ENCODE data around the gene CYTH3.

Gene CYTH3

DNA sequence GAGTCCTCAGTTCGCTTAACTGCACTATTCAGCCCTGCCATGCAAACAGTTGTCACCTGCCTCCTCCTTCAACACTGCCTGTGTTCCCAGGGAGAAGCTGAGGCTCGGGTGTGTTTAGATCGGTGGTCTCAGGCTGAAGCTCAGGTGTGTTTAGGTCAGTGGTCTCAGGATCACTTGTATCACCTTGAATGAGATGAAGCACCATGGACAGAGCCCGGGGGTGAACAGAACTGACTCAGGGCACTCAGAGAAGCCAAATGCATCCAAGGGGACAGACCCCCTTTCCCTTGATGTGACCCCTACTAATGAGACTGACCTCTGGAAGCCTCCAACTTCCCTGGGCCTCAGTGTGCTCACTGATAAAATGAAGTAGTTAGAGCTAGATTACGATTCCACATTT is 84.0 kb downstream of the CYTH3 start:
- DNase-seq, result no peak

DNA sequence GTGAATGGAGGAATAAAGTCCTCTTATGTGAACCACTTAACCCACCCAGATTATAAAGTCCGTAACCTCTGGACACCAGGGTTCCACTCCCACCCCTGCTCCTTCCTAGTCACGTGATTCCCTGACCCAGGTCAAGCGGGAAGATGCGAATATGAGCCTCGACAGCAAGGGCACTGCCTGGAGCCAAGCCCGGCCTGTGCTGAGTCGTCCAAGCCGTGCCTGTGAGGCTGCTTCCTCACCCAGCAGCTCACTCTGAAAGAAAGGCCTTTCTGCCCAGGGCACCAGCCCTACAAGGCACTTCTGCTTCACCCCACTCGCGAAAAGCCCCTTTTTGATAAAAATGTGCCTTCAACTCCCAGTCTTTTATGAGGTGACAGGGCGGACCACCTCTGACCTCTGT is 85.8 kb downstream of the CYTH3 start:
- DNase-seq, result no peak

DNA sequence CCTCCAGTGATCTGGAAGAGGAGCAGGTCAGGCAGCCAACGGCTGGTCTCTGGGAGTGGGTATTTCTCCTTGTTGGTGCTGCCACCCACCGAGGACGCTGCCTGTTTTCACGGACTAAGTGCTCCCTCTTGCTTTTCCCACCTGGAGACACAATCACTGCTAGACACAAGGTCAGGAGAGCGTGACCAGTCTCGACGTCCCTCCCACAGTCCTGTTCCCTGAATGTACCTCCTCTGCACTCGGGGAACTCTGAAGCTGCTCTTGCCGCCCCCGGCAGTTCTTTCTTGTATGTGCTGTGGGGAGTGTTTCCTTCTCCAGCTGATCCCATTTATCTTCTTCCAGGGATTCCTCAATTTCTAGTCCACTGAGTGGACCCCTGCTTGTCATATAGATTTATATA is 89.4 kb downstream of the CYTH3 start:
- DNase-seq, result no peak

DNA sequence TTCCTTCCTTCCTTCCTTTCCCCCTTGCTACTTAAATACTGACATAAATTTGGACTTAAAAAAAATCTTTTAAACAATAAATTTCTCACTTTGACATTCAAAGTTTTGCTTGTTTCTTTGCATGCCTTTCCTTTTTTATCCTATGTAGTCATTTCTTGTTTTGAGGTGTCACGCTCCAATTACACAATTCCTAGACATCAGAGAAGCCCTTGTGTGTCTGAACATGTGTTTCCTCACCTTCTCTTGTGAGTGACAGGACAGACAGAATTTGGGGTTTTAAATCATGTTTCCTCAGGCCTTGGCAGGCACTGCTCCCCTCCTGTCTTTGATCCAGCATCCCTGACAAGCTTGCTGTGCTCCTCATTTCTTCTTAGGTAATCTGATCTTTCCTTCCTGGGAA is 91.3 kb downstream of the CYTH3 start:
- DNase-seq, result no peak

DNA sequence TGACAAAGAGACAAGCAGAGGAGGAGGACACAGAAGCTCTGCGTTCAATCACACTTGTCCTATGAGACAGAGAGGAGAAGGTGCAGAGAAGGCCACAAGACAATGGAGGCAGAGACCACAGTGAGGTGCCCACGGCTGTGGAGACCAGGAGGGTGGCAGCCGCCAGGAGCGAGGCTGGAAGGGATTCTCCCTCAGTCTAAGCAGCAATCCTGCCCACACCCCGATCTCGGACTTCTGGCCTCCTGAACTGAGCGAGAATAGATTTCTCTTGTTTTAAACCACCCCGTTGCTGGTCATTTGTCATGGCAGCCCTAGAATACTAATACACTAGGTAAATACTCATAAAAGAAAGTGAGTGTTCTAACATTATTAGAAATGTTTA is 92.1 kb downstream of the CYTH3 start:
- DNase-seq, result no peak

DNA sequence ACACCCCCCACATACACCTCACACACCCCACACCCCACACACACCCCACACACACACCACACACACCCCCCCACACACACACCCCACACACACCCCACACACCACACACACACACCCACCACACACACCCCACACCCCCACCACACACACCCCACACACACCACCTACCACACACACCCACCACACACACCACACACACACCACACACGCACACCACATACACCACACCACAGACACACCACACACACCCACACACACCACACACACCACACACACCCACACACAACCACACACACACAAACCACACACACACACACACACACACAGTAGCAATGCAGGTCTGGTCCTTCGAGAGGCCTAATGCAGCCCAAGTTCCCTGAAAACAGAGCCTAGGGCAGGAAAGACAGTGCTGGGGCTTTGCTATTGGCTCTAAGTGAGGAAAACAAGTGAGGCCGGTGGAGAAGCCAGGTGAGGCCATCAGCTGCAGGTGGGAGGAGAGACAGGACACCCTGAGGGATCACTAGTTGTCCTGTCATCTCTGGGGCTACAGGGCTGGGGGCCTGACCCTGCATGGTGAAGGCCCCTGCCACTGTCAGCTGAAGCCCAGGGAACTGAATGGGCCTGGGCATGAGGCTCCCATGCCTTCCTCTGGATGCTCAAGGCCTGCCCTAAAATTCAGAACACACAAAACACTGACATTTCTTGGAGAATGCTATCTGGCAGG is 92.6 kb downstream of the CYTH3 start:
- DNase-seq, result no peak

DNA sequence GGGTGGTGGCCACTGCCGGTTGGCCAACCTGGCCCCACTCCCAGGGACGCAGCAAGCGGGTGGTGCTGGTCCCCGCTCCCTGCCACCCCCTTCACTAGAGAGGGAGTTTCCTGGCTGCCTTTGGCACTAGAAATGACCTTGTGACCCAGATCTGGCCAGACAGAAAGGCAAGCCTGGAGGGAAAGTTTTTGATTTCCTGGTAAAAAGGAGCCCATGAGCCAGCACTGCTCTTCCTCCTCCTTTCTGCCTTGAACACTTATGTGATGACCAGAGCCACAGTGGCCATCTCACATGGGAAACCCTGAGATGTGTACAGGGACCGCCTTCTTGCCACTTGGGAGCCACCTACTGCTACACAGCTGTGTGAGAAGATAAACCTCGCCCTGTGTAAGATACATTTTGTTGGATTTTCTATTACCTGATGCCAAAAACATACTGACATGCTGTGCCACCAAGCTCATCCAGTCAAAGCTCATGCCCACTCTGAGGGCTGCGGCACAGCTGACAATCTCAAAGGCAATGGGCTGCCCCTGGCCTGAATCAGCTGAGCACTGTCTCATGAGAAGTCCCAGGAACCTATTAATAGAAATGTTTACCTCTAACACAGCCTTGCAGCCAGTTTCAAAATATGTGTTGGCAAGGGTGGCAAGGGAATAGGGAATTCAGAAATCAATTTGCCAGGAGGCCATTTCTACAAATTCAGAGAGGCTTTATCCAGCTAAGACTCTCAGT is 94.0 kb downstream of the CYTH3 start:
- no peak for DNase-seq

DNA sequence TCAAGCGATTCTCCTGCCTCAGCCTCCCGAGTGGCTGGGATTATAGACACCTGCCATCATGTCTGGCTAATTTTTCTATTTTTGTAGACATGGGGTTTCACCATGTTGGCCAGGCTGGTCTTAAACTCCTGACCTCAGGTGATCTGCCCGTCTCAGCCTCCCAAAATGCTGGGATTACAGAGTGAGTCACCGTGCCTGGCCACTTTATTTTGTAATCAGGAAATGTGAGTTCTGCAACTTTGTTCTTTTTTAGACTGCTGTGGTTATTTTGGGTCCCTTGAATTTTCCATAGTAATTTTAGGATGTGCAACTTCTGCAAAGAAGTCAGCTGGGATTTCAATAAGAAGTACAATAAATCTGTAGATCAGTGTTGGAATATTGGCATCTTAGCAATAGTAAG is 96.8 kb downstream of the CYTH3 start:
- DNase-seq, result no peak

DNA sequence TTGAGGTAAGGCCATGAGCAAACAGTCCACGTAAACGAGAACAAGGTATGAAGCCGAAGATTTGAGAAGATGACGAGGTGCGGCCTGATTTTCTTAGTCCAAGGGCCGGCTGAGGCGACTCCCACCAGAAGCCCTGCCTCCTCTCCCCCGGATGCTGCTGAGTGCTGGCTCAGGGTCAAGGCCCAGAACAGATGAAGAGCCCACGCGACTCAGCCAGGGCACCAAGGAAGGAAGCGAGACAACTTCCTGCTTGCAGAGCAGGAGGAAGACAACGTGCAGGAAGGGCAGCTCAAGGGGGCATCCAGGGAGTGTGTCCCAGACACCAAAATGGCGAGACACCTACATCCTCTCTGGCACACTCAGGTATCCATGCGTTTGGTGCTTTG is 99.5 kb downstream of the CYTH3 start:
- no peak for DNase-seq

DNA sequence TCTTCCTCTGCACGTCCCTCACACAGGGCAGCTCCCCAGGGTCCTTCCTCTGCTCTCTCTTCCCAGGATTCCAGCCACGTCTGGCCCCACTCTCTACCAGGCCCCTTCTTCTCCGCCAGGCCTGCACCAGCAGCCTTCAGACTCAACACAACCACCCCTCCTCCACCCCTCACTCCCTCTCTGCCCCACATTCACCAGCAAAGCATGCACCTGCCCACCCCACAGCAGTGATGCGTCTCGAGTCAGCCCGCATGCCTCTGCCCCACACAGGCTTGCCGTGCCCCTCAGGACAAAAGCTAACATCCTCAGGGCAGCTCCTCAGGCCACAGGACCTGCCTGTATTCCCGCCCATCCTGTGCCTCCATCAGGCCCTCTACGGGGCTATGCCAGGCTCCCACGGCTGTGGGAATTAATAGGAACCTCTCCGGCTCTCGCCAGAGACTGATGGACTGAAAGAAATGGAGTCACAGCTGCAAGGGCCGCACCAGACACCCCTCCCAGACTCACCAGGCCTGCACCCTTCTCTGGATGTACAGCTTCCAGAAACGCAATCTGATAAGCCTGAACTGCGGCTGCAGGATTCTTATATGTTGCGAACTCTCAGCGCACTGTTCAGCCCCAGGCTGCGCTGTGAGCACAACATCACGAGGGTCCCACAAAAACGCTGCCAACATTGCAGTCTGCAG is 100.1 kb downstream of the CYTH3 start:
- no peak for DNase-seq

DNA sequence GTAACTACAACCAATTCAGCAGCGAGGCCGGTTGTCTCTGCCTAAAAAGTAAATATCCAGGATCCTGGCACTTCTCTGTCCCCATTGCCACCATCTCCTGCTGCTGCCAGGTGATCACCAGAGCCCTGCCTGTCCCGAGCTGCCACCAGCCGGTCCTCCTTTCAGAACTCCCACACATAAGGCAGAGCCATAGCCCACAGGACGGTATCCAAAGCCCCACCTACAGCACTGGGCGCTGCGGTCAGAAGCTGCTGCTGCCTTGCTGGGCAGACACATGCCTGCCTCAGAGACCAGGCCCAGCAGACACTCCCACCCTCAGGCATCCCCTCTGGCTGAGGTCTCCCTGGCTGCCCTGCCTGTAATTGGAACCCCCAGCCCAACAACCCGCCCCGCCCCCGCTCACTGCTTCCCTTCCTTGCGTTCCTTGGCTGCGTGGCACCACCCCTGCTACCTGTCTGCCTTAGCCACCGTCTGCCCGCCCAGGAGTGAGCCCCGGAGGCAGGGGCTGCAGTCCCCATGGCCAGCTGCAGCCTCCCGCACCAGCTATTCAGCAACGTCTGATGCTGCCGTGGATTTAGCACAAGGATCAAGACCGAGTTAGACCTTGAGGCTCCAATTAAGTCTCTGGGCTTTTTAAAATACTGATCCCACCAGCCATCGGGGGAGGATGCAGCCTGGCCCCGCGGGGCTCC is 100.7 kb downstream of the CYTH3 start:
- no peak for DNase-seq

DNA sequence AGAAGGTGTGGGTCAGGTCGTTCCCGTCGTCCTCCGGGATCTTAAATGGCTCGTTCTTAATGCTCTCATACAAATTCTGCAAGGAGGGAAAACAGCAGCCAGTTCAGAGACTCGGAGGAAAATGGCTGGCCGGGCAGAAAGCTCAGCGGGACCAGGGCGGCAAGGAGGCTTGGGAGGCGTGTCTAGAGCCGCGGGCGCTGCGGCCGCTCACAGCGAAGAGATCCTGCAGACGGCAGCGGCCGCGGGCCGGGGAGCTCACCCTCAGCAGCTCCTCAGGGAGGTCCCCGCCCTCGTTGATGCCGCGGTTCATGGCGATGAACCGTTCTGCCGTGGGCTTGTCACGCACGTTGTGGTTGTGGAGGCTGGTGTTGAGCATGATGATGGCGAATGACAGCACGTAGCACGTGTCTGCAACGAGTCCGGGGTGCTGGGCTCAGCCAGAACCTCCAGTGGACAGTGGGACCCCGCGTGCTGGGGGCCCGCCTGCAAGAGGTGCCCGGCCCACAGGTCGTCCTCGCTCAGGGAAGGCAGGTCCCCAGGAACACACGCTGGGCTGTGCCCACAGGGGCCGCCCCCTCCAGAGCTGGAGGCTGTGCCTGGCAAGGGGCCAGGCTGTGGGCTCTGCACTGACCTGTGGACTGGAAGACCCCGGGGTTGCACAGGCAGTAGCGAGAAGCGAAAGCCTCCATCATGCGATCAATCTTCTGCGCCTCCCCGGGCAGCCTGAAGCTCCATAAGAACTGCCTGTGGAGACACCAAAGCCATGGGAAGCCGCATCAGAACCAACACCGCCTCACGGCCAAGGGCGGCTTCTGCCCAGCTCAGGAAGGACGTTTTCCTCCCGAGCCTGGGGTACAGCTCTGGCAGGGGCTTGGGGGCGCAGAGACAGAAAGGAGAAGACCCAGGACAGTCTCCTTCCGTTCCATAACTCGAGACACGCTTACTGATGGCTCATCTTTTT is 101.6 kb downstream of the CYTH3 start:
- no peak for DNase-seq

DNA sequence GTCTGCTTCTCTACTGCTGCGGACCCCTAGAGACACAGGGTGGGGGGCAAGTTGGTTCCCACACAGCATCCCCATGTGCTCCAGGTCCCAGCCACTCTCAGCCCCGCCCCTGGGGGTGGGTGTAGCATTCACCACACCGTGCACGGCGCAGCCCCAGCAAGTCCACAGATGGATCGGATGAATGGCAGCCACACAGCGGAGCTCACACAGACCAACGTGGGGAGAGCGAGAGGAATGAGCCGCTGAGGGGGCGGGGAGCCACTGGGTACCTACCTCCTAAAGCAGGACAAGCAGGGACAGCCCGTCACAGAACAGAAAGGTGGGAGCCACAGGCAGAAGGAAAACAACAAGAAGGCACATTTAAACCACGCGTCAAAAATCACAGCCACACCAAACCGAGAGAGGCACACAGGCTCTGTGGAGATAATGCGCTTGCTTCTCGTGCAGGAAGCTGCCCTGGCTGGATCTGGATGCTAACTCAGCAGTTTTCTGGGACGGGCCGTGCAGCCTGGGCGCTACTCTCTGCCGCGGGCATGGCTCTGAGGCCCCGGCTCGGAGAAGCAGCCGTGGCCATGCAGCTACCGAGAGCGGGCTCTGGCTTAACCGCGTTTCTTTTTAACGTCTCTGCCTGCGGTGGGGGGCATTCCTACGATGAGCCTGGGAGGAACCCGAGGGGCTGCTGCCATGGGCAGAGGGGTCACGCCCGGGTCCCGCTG is 102.5 kb downstream of the CYTH3 start:
- no peak for DNase-seq

DNA sequence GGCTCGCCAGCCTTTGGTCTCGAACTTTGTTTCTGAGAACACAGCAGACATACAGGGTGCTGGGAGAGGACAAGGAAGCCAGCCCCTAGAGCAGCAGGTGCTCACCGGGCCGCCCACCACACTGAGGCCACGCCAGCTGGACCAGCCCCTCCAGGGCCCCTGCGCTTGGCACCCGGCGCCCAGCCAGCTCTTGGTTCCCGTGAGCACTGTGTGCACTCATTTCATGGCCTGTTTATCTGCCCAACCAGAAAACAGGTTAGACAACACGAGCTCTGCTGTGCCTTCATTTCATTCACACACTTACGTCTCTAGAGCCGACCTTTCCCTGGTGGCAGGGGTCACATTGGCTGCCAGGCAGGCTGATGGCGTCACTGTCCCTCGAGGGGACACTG is 104.0 kb downstream of the CYTH3 start:
- DNase-seq, result no peak

DNA sequence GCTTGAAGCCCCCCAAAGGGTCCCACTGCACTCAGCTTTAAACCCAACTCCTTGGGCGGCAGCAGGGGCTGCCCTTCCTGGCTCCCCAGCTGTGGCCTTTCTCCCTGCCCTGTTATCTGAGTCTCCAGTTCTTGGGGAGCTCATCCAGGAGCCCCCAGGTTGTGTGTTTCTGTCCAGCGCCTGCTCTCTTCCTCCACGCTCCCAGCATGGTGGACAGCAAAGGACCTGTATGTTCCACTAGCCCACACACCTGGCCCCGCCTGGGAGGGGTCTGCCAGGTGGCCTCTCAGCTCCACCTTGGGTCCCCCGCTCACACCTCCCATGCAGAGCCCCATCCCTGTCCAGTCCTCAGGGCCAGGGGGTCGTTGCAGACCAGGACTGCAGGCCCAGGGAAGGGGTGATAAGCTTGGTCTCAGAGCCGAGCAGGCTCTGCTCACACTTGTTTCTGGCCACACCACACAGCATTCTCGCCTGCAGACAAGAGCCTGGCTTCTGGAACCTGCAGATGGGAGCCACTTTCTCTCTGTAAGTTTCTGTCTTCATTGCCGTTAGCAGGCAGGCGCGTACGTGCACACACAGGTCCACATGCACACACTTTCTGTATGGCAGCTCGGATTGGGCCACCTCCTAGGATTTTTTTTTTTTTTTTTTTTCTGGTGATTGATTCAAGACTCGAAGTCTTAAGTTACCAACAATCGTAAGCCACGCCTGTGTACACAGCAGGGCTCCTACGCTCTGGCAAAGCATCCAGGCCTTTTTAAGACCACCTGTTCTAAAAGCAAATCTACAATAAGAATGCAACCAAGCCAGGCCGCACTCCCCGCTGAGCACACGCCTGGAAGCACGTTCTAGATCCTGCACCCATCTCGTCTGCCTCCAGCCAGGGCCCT is 104.6 kb downstream of the CYTH3 start:
- no peak for DNase-seq

DNA sequence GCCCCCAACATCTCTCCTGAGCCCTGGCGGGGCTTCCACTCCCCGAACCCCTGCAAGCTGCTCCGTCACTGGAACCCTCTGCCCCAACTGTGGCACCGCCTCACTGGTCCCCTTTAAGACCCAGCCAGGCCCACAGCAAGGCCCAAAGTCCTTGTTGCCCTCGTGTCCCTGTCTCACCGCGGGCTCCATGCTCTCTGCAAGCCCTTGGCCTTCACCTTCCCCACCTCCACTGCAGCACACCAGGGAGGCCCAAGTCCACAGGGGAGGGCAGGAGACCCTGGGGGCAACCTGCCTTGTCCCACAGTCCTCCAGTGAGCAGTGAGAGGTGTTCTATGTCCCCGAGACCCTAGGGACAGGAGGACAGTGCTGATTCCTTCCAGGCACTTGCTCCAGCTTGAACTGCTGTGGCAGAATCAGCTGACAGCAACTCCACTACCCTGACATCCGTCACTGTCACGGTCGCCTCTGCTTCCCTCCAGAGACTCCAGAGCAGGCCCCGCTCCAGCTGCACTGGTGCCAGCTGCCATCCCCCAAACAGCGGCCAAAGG is 105.3 kb downstream of the CYTH3 start:
- DNase-seq, result no peak

DNA sequence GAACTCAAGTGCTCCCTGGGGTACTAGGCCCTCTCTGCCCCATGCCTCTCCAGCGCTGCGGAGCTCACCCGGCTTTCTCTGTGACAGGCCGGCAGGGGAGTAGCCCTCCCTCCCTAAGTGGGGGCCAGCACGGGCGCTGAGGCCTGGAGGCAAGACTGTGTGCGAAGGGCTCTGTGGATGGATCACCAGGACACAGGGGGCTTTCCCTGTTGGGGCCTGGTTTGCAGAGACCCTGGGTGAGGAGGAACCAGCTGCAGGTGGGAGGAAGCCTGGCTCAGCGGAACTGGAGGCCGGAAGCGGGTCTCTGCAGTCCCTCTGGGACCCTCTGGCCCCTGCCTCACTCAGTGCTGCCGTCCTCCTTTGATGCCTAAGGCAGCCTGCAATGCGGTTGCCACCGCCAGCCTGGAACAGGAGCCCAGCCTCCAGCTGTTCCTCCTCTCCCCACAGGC is 106.0 kb downstream of the CYTH3 start:
- DNase-seq, result no peak

DNA sequence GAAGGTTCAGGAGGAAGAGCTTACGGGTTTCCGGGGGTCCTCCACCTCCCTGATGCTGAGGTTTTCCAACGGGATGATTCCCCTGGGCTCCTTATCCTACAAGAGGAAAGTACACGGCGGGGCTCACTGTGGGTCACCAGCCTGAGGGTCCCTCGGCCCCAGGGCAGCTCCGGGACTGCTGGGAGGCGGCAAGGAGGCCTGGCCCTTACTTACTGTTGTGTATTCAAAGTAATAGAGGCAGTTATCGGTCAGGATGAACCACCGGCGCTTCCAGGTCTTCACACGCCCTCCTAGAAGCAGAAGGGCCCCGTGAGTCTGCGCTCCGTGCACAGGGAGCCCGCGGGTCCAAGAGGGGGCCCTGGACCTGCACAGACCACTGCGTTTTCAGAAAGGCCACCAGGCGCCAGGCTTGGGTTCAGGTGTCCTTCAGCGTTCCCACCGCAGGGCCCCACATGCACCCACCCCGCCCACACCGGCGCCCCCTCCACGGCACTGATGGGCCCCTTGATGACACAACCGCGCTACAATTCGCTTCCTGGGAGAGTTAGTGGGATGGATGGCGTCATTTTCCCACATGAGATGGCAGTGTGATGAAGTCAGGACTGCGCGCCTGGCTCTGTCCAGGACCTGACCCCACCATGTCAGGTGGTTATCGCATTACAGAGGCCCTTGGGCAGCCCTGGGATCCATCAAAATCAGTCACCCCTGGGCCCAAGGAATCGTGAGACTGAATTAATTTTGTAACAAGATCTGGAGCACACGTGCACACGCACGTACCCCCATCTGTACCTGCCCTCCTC is 106.7 kb downstream of the CYTH3 start:
- no peak for DNase-seq

DNA sequence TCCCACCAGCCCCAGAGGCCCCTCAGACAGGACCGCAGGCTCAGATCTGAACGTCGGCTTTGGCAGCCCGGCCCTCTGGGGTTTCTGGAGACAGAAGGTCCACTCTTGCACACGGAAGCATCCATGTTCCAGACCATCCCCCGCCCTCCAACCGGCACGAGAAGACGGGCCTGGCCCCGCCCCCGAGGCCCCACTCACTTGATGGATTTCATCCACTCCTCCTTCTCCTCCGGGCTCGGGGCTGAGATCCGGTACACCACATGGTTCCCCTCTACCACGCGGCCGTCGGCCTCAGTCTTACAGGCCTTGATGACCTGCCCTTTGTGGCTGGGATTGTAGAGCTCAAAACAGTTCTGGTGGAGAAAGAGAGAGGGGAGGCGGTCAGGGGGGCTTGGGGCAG is 107.3 kb downstream of the CYTH3 start:
- no peak for DNase-seq
